ENCODE measurements around the gene ICAM5. TPM values are rescaled to one million over a fixed set of nuclear protein-coding genes. Genes with fewer than 3 reads are reported as not detected.

The ICAM5 gene
- total and polyA plus RNA-seq, 10 of the 15 experiments (the other 5 are each of a cell fraction or from before 2014, with no cell fraction given) = 0.14 to 4.6 (median 0.94) TPM; not detected in 2

- no peak for TF ChIP-seq SRF (IDR thresholded peaks at IDR 0.05; ENCODE audit: low read depth in 2 of 2, low read length in 2 of 2)
- no peak for TF ChIP-seq PBX3 (IDR thresholded peaks at IDR 0.05; ENCODE audit: insufficient replicate concordance, low read depth, low read length)
- TF ChIP-seq POU2F2 (IDR thresholded peaks at IDR 0.05; ENCODE audit: borderline replicate concordance, low read depth, low read length) = no peak
Measured at GRCh38 chr19:10316229-10317044, 26.7 kb downstream of the ICAM5 start (continued).

DNA sequence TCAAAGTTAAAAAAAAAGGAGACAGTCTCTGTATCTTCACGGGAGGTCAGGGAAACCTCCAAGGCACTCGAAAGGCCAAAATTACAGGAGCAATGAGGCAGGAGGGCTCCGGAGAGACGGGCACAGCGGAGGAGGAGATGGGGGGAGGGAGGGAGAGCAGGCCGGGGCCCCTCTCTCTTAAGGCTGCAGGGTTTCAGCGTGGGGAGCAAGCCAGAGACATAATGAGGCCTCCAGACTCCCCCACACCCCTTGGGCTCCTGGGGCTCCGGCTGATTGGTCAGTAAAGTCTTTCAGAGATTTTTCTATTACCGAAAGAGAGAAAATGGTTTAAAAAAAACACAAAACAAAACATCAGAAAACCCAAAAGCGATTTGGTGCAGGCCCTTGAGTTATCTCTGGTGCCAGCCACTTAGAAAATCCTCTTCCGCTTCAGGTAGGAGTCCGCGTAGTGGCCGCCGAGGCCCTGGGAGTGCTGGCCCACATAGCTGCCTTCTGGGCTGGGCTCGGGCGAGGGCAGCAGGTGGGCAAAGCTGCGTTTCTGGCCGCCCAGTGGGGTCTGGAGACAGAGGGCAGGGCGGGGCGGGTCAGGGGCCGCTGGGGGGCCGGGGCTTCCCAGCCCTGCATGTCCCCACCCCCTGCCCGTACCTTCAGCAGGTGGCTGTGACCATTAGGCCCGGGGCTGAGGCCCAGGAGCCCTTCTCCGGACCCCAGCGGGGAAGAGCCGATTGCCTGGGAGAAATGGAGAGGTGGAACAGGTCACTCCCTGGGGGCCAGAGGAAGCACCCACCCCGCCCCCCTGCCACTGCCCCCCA is 27.5 kb downstream of the ICAM5 start:
- no peaks in the 10 kb centered on the region for H3K27me3 ChIP-seq (replicated peaks in 1 of 2; ENCODE audit: control insufficient read depth in 2 of 2, insufficient read depth in 2 of 2, low read length in 1 of 2)
- H3K4me3 ChIP-seq = no peak overlapping the region
- peaks cover 5% of the 10 kb centered on the region for H3K4me1 ChIP-seq (ENCODE audit: control insufficient read depth, insufficient read depth, low read length)
- CTCF ChIA-PET = no interaction called here
- BruUV-seq (replicated peaks) = no TSS peak
- SMC1A ChIA-PET (ENCODE audit: uncharacterized antibody, unreplicated experiment) = no interaction called here
- FAIRE-seq (no peak), ATAC-seq (no peak), DNase-seq (ENCODE audit: low read depth, low spot score) (no peak)
- H3K79me2 ChIP-seq (ENCODE audit: control insufficient read depth, insufficient read depth, low read length) = peaks cover 6% of the 10 kb centered on the region
- H3K27ac ChIP-seq (ENCODE audit: control insufficient read depth, insufficient read depth) = no peak overlapping the region
- 74% methylated on average over 16 of the region's 29 CpGs for WGBS (ENCODE audit: insufficient coverage, insufficient replicate concordance, low lambda C conversion rate, missing lambda C conversion rate)
- H3K9ac ChIP-seq (ENCODE audit: control insufficient read depth, insufficient read depth, low read length) = no peak overlapping the region
- H2AFZ ChIP-seq (ENCODE audit: control insufficient read depth, low read depth, low read length) = no peak overlapping the region
- in situ Hi-C loops (cut with MboI) (no loop called here), intact Hi-C loops (cut with micrococcal nuclease; ENCODE audit: unreplicated experiment) (no loop called here)
- POLR2A ChIA-PET = interaction anchor here (0.5 kb wide), 1 partner anchor 46 kb away, joined by 3 read pairs; the partner anchor contains the start of gene ICAM1
- H4K20me1 ChIP-seq (ENCODE audit: control insufficient read depth, insufficient read depth) = no peaks in the 10 kb centered on the region
- no peaks in the 10 kb centered on the region for H3K9me3 ChIP-seq (replicated peaks; ENCODE audit: control insufficient read depth, insufficient read depth, low read length)
- RAD21 ChIA-PET (ENCODE audit: unreplicated experiment) = interaction anchor here (0.6 to 1.7 kb wide), 3 partner anchors 16 to 157 kb away, joined by 3 read pairs; partner anchors contain the start of gene RAVER1
- peaks cover 0 to 25% of the 10 kb centered on the region in 2 experiments; a peak in 3 of 4 replicates for H3K36me3 ChIP-seq (ENCODE audit: control insufficient read depth in 2 of 2, insufficient read depth in 2 of 2, low read length in 1 of 2)
- no peak overlapping the region for H3K4me2 ChIP-seq (ENCODE audit: control insufficient read depth, insufficient read depth)
- TF ChIP-seq JUNB (IDR thresholded peaks at IDR 0.05) (no peak), PAX8 (IDR thresholded peaks at IDR 0.05) (no peak), RELA (IDR thresholded peaks at IDR 0.05; ENCODE audit: borderline replicate concordance, partially characterized antibody) (no peak), MEF2A (IDR thresholded peaks at IDR 0.05; ENCODE audit: insufficient read depth, low read depth, low read length) (no peak), SREBF1 (IDR thresholded peaks at IDR 0.05; ENCODE audit: low read length) (no peak), SUZ12 (IDR thresholded peaks at IDR 0.05; ENCODE audit: unreplicated experiment) (no peak), CHD4 (IDR thresholded peaks at IDR 0.05) (no peak), TCF7 (IDR thresholded peaks at IDR 0.05; ENCODE audit: borderline replicate concordance) (no peak), YBX1 (IDR thresholded peaks at IDR 0.05) (no peak), NR2C1 (IDR thresholded peaks at IDR 0.05) (no peak), SP1 (IDR thresholded peaks at IDR 0.05; ENCODE audit: low read depth, low read length) (no peak), SIN3A (IDR thresholded peaks at IDR 0.05; ENCODE audit: low read depth, low read length) (no peak), NR2C2 (IDR thresholded peaks at IDR 0.05; ENCODE audit: borderline replicate concordance, control insufficient read depth, insufficient read length, low read depth) (no peak), ZNF622 (IDR thresholded peaks at IDR 0.05) (no peak)
- TF ChIP-seq, protein P1, sequence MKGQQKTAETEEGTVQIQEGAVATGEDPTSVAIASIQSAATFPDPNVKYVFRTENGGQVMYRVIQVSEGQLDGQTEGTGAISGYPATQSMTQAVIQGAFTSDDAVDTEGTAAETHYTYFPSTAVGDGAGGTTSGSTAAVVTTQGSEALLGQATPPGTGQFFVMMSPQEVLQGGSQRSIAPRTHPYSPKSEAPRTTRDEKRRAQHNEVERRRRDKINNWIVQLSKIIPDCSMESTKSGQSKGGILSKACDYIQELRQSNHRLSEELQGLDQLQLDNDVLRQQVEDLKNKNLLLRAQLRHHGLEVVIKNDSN (IDR thresholded peaks at IDR 0.05; ENCODE audit: borderline replicate concordance, extremely low read length, insufficient read depth, low read depth, low read length) = no peak

Measured in GM12878 (cell line).